HepG2 (cell line): ENCODE data around the gene CCM2L. TPM values are rescaled to one million over a fixed set of nuclear protein-coding genes. Genes with fewer than 3 reads are reported as not detected.

ENCODE experiments used
- ATAC-seq: fragments of 200-7000 bp; cut with Tn5 transposase; 3 replicates; pipeline ENCODE4 v1.9.1; 2020; ENCODE audit warnings: mild to moderate bottlenecking, moderate library complexity
- BruUV-seq: library from RNA; stranded (reverse); fragments of 400-500 nt; replicated peaks from 2 replicates; lab custom pipeline; 2021; lab: Mats Ljungman, UMichigan
- CTCF ChIA-PET: fragments of 300-600 bp; formaldehyde crosslinking; extraction: SDS; loops from one replicate; lab custom pipeline; 2021; ENCODE audit warnings: low total read pairs, inconsistent platforms, low intra/inter-chr PET ratio; lab: Yijun Ruan, JAX
- POLR2A ChIA-PET: fragments of 350-600 bp; sonication (Branson Sonifier 250); formaldehyde crosslinking; loops from one replicate; lab custom pipeline; 2020; ENCODE audit warnings: antibody characterized with exemption, inconsistent platforms; lab: Yijun Ruan, JAX
- DNase-seq: peaks from one replicate; pipeline ENCODE4 v3.0.0-alpha.2; 2015; ENCODE audit warnings: low spot score
- FAIRE-seq: peaks from 3 replicates; lab custom pipeline; 2011; peaks lifted over from hg19 to GRCh38; lab: Jason Lieb, UNC
- H2AFZ ChIP-seq: one replicate; pipeline ENCODE4 v1.6.1; 2011; ENCODE audit warnings: low read length, inconsistent platforms
- H3K27ac ChIP-seq: fragments of 300-600 bp; 3 replicates; pipeline ENCODE4 v1.8.0; 2011; ENCODE audit warnings: mixed run types, mild to moderate bottlenecking, mixed read lengths, low read length, inconsistent platforms; ENCODE audit not compliant: insufficient read depth; ENCODE audit errors: extremely low read length
- H3K27me3 ChIP-seq, 2 experiments: fragments of 200-600 bp in 1 of 2; 2 replicates in 1 of 2; 3 replicates in 1 of 2; pipeline versions ENCODE4 v1.6.0 to v1.8.0; 2011; ENCODE audit warnings: low read length in 2 of 2, mild to moderate bottlenecking in 2 of 2, moderate library complexity in 2 of 2, inconsistent platforms in 1 of 2; ENCODE audit not compliant: insufficient read depth in 2 of 2, control insufficient read depth in 1 of 2
- H3K36me3 ChIP-seq, 2 experiments: fragments of 200-600 bp in 1 of 2; replicated peaks in 1 of 2; 2 replicates in 1 of 2; 3 replicates in 1 of 2; pipeline versions ENCODE4 v1.5.1 to v1.8.0; 2011; ENCODE audit warnings: low read length in 2 of 2, inconsistent platforms in 1 of 2; ENCODE audit not compliant: insufficient read depth in 2 of 2, control insufficient read depth in 1 of 2
- H3K4me1 ChIP-seq: 2 replicates; pipeline ENCODE4 v1.5.1; 2012; ENCODE audit warnings: low read length, inconsistent platforms; ENCODE audit not compliant: insufficient read depth
- H3K4me2 ChIP-seq: 2 replicates; pipeline ENCODE4 v1.6.0; 2011; ENCODE audit warnings: low read depth, low read length, inconsistent platforms
- H3K4me3 ChIP-seq, 3 experiments: fragments of 200-600 bp in 1 of 3; sonication (generic), shearing (Covaris generic) in 1 of 3; replicated peaks in 1 of 3; 2 replicates each; pipeline ENCODE4 v1.5.1; 2011 to 2016; ENCODE audit warnings: low read length in 3 of 3, inconsistent platforms in 2 of 3, low read depth in 2 of 3, mild to moderate bottlenecking in 2 of 3, control low read depth in 1 of 3, mixed read lengths in 1 of 3; ENCODE audit not compliant: insufficient read depth in 1 of 3
- H3K79me2 ChIP-seq: one replicate; pipeline ENCODE4 v1.6.1; 2011; ENCODE audit warnings: low read length, inconsistent platforms; ENCODE audit not compliant: insufficient read depth
- H3K9ac ChIP-seq: 2 replicates; pipeline ENCODE4 v1.6.0; 2011; ENCODE audit warnings: mild to moderate bottlenecking, low read depth, low read length, inconsistent platforms; ENCODE audit not compliant: insufficient read depth
- H3K9me3 ChIP-seq: 2 replicates; pipeline ENCODE4 v1.5.1; 2012; ENCODE audit warnings: mild to moderate bottlenecking, low read length
- H4K20me1 ChIP-seq: 2 replicates; pipeline ENCODE4 v1.6.0; 2011; ENCODE audit warnings: inconsistent platforms, mild to moderate bottlenecking, low read length, moderate library complexity; ENCODE audit not compliant: insufficient read depth
- ARNTL ChIP-seq: sonication (generic); formaldehyde crosslinking; IDR thresholded peaks from 2 replicates; pipeline ENCODE4 v1.4.0; 2020; ENCODE audit warnings: mild to moderate bottlenecking, missing genetic modification reagents
- MAF1 ChIP-seq: sonication (generic); formaldehyde crosslinking; IDR thresholded peaks from 2 replicates; pipeline ENCODE4 v1.5.0; 2020; ENCODE audit warnings: missing genetic modification reagents, borderline replicate concordance
- MAX ChIP-seq: IDR thresholded peaks from 2 replicates; pipeline ENCODE4 v1.6.1; 2012; ENCODE audit warnings: inconsistent platforms
- SAP130 ChIP-seq: IDR thresholded peaks from 2 replicates; pipeline ENCODE4 v1.6.1; 2016; ENCODE audit warnings: low read depth
- SUZ12 ChIP-seq: fragments of 150-350 bp; IDR thresholded peaks from 2 replicates; pipeline ENCODE4 v1.6.1; 2014; ENCODE audit warnings: low read depth, low read length
- TBL1XR1 ChIP-seq: fragments of 150-350 bp; IDR thresholded peaks from 2 replicates; pipeline ENCODE4 v1.6.1; 2014; ENCODE audit warnings: borderline replicate concordance, low read length; ENCODE audit not compliant: partially characterized antibody
- TCF7L2 ChIP-seq: IDR thresholded peaks from 2 replicates; pipeline ENCODE4 v1.6.1; 2011; ENCODE audit warnings: mild to moderate bottlenecking, low read depth, low read length, moderate library complexity
- TFE3 ChIP-seq: IDR thresholded peaks from 2 replicates; pipeline ENCODE4 v1.6.1; 2016
- TOPORS ChIP-seq: sonication (generic); formaldehyde crosslinking; IDR thresholded peaks from 2 replicates; pipeline ENCODE4 v1.8.0; 2023; ENCODE audit warnings: mild to moderate bottlenecking, missing genetic modification reagents
- ZBTB21 ChIP-seq: sonication (generic); formaldehyde crosslinking; IDR thresholded peaks from 2 replicates; pipeline ENCODE4 v1.4.0; 2020; ENCODE audit warnings: missing genetic modification reagents
- ZSCAN30 ChIP-seq: sonication (generic); formaldehyde crosslinking; IDR thresholded peaks from 2 replicates; pipeline ENCODE4 v1.5.0; 2020; ENCODE audit warnings: mild to moderate bottlenecking, missing genetic modification reagents
- WGBS: methylation state at CpG from one replicate; pipeline ENCODE4 v1.1.6; 2017; ENCODE audit warnings: low lambda C conversion rate; 5-methylcytosine and 5-hydroxymethylcytosine counted together
- in situ Hi-C: cut with HindIII; loops from 2 replicates; pipeline ENCODE4 v1.10.0; 2017; ENCODE audit warnings: low pct_unique_long_range_greater_than_20kb; ENCODE audit not compliant: extremely low pct_ligation_motif_present
- intact Hi-C: fragments of 100-400 bp; cut with micrococcal nuclease; formaldehyde crosslinking; loops from one replicate; pipeline ENCODE4 v1.10.0; 2022; ENCODE audit not compliant: unreplicated experiment
- polyA plus RNA-seq, 8 experiments: library from polyadenylated mRNA; depleted of rRNA in 3 of 8; stranded (reverse) in 7 of 8; unstranded in 1 of 8; fragments of >200 nt; fragmentation: Illumina TruSeq in 4 of 8; extraction: Trizol in 4 of 8; gene quantifications; 2 replicates each; pipeline versions ENCODE4 v1.2.1 to v1.2.3, GENCODE V29; 2011 to 2016; ENCODE audit warnings: low read depth in 4 of 8, missing spikeins in 1 of 8, mixed read lengths in 1 of 8; ENCODE audit not compliant: insufficient read depth in 1 of 8
- total RNA-seq, 5 experiments: library from RNA; depleted of rRNA; stranded (reverse); fragments of >200 nt; fragmentation: Illumina TruSeq; extraction: Trizol; gene quantifications; 2 replicates each; pipeline ENCODE4 v1.2.3, GENCODE V29; 2016; ENCODE audit warnings: low read depth in 1 of 5
- TF ChIP-seq, protein P1 (sequence below): sonication (generic); IDR thresholded peaks from 2 replicates; pipeline ENCODE4 v1.6.1; 2016; ENCODE audit warnings: low read depth, borderline replicate concordance
- TF ChIP-seq, protein P2 (sequence below), 2 experiments: sonication (generic) in 1 of 2; formaldehyde crosslinking in 1 of 2; IDR thresholded peaks; 2 replicates each; pipeline versions ENCODE4 v1.5.1 to v1.6.1; 2011 to 2020; ENCODE audit warnings: borderline replicate concordance in 1 of 2, low read depth in 1 of 2, low read length in 1 of 2, mild to moderate bottlenecking in 1 of 2, missing genetic modification reagents in 1 of 2, moderate library complexity in 1 of 2

The CCM2L gene
- total and polyA plus RNA-seq, 2 of the 13 experiments (the other 11 are each of a cell fraction or from before 2014, with no cell fraction given): 0.15 TPM; not detected in 1

- TF ChIP-seq, protein P1, sequence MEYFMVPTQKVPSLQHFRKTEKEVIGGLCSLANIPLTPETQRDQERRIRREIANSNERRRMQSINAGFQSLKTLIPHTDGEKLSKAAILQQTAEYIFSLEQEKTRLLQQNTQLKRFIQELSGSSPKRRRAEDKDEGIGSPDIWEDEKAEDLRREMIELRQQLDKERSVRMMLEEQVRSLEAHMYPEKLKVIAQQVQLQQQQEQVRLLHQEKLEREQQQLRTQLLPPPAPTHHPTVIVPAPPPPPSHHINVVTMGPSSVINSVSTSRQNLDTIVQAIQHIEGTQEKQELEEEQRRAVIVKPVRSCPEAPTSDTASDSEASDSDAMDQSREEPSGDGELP: peak; percentile 40; the same call in 1 of the 2 replicates
- no peak for TF ChIP-seq SUZ12
Observed at GRCh38 chr20:32040142-32040953, 30.1 kb downstream of the CCM2L start (continued).

DNA sequence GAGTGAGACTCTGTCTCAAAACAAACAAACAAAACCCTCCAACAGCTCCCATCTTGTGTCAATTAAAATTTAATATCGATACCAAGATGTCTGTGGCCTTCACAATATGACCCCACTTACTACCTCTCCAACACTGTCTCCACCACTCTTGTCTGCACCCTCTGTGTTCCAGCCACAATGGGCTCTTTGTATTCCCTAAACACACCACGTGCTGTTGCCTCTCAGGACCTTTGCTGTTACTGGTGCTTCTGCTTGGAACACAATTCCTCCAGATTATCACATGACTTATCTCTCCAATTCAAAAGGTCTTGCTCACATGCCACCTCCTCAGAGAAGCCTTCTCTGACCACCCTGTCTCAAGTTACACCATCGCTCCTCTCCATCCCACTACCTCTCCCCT, 35.8 kb downstream of the CCM2L start:
- no peaks in the 10 kb centered on the region for H4K20me1 ChIP-seq
- H3K79me2 ChIP-seq: no peaks in the 10 kb centered on the region
- peak; percentile 70 for ATAC-seq
- peaks cover 10% of the 10 kb centered on the region for H3K4me1 ChIP-seq
- in situ Hi-C loops: no loop called here
- no peak overlapping the region for H2AFZ ChIP-seq
- 6% methylated on average over 3 of the region's 3 CpGs for WGBS
- H3K4me3 ChIP-seq: no peak overlapping the region
- CTCF ChIA-PET: no interaction called here
- no peak for FAIRE-seq
- H3K9me3 ChIP-seq: no peaks in the 10 kb centered on the region
- H3K27ac ChIP-seq: no peak overlapping the region
- H3K36me3 ChIP-seq: no peaks in the 10 kb centered on the region
- POLR2A ChIA-PET: no interaction called here
- BruUV-seq: no TSS peak
- intact Hi-C loops: no loop called here
- peak; percentile 43 for DNase-seq
- H3K9ac ChIP-seq: no peak overlapping the region
- peaks cover 2 to 29% of the 10 kb centered on the region in 2 experiments; a peak in 4 of 5 replicates for H3K27me3 ChIP-seq
- no peak overlapping the region for H3K4me2 ChIP-seq
- TF ChIP-seq TCF7L2 (no peak), ARNTL (CRISPR knock-in tag) (peak; percentile 44; the same call in 1 of the 2 replicates), TOPORS (no peak), SAP130 (peak; percentile 14; the same call in 1 of the 2 replicates), TBL1XR1 (no peak), MAF1 (CRISPR knock-in tag) (no peak), ZSCAN30 (CRISPR knock-in tag) (no peak), MAX (0 out of 2 replicates have a peak, but pooled peaks have one; percentile 43), TFE3 (CRISPR knock-in tag) (peak; percentile 40; the same call in 1 of the 2 replicates), ZBTB21 (CRISPR knock-in tag) (no peak)
- TF ChIP-seq, protein P2, sequence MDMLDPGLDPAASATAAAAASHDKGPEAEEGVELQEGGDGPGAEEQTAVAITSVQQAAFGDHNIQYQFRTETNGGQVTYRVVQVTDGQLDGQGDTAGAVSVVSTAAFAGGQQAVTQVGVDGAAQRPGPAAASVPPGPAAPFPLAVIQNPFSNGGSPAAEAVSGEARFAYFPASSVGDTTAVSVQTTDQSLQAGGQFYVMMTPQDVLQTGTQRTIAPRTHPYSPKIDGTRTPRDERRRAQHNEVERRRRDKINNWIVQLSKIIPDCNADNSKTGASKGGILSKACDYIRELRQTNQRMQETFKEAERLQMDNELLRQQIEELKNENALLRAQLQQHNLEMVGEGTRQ (IDR thresholded peaks at IDR 0.05; ENCODE audit: low read depth, low read length): peak; percentile 83
- TF ChIP-seq, protein P2 (CRISPR knock-in tag; IDR thresholded peaks at IDR 0.05; ENCODE audit: borderline replicate concordance): no peak
